OCI-LY1 (cell line): Measurements from ENCODE around the gene CBX1.

Experiments
- CTCF ChIP-seq: fragments of 200-600 bp; sonication (generic), shearing (Covaris generic); IDR thresholded peaks from 2 replicates; pipeline ENCODE4 v1.5.1; 2017; ENCODE audit warnings: mild to moderate bottlenecking, antibody characterized with exemption, low read length, moderate library complexity, mixed read lengths
- EZH2 ChIP-seq: fragments of 200-600 bp; sonication (generic), shearing (Covaris generic); IDR thresholded peaks from 2 replicates; pipeline ENCODE4 v1.8.0; 2017; ENCODE audit warnings: borderline replicate concordance, mixed run types, mild to moderate bottlenecking, antibody characterized with exemption, low read length, moderate library complexity, mixed read lengths

GRCh38 chr17:48144231-48144630, 43.0 kb upstream of the CBX1 start:
- TF ChIP-seq CTCF (no peak), EZH2 (no peak)
